ENCODE results near the gene GABRR1. TPM values are rescaled to one million over a fixed set of nuclear protein-coding genes. Genes with fewer than 3 reads are reported as not detected.
A peak's percentile ranks its signal among the peaks of the same experiment; 100 is the strongest.
"Not testable (repeated sequence)": the region's sequence is repeated elsewhere in the genome, so short reads cannot be mapped to it uniquely, and the experiment has no call there.

The GABRR1 gene
- not detected in 2 replicates for total RNA-seq

DNA sequence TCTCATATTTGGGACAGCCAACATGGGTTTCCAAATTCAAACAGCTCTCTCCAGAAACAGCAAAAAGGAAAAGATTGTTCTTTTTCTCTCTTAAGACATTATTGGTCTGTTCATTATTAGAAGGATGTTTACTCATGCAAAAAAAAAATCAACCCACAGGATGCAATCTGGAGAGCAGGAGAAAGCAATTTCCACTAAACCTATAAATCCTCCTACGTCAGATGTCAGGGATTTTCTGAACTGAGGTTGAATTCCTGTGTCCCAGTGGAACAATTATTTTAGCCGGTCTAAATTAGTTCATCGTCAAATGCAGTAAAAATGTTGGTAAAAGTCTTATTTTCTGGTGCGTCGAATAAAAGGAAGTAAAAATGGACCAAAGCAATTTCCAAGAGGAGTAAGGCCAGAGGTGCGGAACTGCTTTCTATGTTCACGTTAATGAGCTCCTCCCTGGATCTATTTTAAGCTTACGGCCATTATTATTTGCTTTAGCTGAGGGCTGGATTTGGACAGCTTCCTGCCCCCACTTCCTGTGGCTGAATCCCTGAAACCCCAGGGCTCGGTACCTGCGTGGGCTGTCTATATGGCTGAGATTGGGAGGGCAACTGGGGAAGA lies at the start of gene GABRR1:
GABRR1 (minus strand) TSS at position 60 of the 612 bp plus-strand sequence; CDS start at position 24, 36 bp downstream.
- DNase-seq = no peak

DNA sequence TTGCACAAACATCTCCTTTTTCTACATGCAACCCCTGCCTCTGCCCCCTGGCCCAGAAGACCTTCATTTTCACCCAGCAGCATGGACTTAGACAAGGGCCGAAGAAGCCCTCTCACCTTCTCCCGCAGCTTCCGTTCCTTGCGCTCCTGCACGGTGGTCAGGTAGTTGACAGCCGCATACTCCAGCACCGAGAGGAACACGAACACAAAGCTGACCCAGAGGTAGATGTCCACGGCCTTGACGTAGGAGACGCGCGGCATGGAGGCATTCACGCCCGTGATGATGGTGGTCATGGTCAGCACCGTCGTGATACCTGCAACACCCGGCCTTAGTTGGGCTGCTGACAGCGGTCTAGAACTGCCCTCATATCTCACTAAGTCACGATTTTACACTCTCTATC lies 47.1 kb upstream of the GABRR1 start:
- DNase-seq = no peak

DNA sequence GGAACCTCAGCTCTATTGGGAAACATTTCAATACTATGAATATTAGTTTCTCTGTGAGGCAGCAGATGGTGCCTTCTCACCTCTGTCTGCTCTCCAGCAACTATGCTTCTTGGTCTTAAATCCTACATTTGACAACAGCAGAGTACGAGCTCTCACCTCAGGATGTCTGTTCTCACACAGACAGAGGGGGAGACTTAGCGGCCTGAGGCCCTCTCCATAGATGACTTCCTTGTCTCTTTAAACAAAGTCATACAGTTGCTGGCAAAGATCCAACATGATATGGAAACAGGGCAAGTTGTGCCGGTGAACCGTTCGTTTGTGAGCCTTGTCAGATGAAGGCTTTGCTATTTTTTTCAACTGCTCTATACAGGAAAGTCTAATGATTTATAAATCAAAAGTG lies 43.7 kb upstream of the GABRR1 start:
- peak; percentile 52 for DNase-seq

DNA sequence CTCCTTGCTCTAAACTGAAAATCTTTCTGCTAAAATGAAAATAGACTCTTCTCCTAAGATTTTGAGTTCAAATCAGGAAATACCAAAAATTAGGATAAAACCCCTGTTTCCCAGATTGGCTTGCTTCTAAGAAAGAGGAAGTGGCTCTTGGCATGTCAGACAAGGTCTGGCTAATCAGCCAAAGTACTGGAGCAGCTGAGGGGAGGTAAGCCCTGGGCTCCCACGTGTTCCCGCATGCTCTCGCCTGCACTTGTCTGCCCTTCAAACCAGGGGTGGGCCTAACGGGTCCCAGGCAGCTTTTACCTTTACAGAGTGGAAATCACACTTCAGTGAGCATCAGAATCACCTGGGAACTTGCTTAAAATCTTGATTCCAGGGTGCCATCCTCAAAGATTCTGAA lies 43.2 kb upstream of the GABRR1 start:
- DNase-seq = no peak

DNA sequence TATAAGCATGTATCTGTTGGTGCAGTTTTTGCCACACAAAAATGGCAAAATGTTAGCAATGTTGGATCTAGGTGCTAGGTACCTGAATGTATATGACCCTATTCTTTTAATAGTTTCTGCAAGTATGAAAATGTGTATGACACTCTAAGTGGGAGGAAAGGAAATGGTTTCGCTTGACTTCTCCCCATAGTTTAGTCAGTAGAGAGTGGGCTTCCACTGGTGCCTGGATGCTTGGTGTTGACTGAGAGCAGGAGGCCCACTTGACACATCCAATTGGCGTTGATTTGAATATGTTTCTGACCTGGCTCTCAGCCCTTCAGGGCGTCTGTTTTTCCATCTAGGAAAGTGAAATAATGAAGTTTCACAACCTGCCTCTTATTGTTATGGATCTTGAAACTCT lies 41.8 kb upstream of the GABRR1 start:
- no peak for DNase-seq

DNA sequence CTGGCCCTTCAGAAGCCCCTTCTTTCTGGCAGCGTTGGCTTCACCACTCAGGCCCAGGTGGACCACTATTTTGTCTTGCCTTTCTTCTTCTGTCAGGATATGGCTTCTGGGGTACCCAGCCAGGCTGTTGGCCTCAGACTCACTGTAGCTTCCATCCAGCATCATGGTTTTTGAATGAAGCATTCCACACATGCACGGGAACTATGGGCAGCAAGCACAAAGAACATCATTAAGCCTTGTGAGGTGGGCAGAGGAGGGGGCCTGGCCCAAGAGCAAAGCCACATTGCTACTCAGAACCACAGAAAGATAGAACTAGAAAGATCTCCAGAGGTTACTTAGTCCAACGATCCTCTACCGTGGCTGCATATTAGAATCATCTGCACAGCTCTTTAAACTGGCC lies 40.6 kb upstream of the GABRR1 start:
- no peak for DNase-seq

DNA sequence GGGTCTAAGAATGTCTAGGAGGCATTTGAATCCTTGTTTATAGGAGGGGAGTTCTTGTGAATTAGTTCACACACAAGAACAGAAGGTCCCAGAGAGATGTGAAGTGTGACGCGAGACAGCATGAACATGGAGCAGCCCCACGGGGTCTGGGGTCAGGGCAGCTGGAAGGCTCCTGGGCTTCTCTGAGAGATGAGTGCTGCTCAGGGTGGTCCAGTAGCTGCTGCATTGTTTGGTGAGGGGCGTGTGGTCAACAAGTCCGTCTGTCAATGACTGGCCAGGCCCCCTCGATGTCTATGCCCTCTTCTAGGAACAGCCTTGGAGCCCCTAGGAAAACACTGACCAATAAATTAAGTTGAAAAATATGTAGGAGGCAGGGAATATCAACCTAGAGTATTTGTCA lies 40.2 kb upstream of the GABRR1 start:
- DNase-seq = no peak

- DNase-seq = no peak
Observed at GRCh38 chr6:89255417-89255816, 38.3 kb upstream of the GABRR1 start.

GRCh38 chr6:89254569-89254968 lies 37.4 kb upstream of the GABRR1 start:
- DNase-seq = peak; percentile 53

GRCh38 chr6:89252907-89253306 lies 35.7 kb upstream of the GABRR1 start:
- no peak for DNase-seq

DNA sequence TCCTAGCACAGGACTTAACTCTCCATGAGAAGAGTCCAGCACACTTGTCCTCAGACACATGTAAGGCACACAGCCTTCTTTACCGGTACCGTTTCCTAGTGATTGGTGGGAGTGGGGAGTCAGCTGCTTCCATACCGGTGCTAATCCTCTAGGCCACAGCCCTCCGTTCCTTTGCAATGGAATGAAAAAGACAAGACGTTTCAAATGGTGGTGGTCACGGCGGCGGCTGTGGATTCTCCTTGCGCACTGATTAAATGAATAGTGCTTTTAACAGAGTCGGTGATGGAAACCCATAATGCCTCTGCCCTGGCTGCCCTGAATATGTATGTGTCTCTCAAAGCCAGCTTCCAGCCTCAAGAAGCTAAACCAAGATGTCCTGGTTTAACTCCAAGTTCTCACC lies 34.8 kb upstream of the GABRR1 start:
- DNase-seq = no peak

DNA sequence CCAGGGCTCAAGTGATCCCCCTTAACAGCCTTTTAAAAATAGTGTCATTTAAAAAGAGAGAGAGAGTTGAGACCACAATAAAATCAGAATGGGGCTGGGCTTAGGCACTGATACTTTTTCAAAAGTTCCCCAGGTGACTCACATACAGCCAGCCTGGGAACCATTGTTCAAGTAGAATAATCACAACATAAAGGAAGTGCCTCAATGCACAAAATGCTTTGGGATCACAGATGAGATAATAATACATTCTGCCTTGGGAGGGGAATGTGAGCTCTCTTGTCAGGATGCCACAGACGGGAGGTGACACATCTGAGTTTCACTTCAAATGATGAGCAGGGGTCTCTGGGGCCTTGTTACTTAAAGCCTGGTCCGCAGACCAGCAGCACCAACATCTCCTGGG lies 34.0 kb upstream of the GABRR1 start:
- peak; percentile 87 for DNase-seq

DNA sequence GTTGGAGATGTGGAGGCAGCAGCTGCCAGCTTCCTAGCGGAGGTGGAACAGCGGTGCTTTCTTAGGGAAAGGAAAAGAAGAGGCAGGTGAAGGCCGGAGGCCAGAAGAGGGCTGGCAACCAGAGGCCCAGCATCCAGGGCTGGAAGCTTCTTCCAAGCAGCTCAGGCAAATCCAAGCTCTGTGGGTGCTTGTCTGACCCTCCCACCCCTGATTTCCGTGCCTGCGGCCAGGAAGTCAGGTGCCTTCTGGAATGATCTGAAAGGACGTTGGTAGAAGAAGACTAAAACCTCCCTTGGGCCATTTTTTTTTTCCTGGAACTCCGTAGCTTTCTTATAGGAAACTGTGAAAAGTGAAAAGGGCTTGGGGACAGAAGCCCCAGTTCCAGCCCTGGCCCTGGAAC lies 33.1 kb upstream of the GABRR1 start:
- DNase-seq = no peak

DNA sequence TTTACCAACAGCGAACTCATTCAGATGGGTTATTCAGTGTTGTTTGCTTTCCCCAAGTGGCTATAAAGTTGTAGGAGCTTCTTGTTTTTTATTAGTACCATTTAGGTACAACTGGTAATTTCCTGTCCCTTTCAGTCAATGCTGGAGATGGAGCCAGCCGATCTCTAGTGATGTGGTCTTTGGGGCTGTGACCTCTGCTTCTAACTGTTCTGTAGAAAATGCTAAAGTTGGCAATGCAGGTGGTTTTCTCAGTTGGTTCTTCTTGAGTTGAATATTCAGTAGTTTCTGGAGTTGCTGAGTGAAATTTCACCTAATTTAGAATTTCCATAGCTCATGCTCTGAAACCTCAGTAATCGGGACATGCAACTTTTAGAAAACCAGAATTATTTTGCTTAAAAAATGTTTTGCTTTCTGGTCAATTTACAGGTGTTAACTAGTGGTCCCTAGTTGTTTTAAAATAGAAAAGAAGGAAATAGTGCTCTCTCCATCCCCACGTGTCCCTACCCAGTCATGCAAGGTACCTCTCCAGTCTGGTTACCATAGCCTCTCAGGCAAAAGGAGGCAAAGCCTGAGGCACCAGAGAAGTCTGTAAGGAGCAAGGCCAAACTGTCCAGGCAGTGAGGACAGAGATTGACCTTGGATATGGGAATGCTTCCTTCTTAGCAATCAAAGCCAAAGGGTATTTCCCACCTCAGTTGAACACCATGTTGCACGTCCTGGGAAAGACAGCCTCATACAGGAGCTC lies 27.3 kb upstream of the GABRR1 start:
- no peak for DNase-seq

DNA sequence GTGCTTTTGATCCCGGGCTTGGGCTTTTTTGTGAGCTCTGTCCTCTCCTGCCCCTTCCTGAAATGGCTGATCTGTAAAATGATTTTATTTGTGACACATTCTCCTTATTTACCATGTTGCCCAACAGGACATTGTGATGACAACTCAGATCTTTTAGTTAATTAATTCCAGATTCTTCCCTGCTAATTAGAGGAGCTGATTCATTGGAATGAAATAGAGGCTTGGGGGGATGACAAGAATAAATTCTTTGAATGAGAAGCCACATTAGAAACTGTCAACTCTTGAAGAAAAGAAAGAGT lies 26.1 kb upstream of the GABRR1 start:
- no peak for DNase-seq

GRCh38 chr6:89242574-89243330 lies 25.6 kb upstream of the GABRR1 start:
- DNase-seq = peak; percentile 68

GRCh38 chr6:89239338-89239737 lies 22.2 kb upstream of the GABRR1 start:
- DNase-seq = peak; percentile 44

DNA sequence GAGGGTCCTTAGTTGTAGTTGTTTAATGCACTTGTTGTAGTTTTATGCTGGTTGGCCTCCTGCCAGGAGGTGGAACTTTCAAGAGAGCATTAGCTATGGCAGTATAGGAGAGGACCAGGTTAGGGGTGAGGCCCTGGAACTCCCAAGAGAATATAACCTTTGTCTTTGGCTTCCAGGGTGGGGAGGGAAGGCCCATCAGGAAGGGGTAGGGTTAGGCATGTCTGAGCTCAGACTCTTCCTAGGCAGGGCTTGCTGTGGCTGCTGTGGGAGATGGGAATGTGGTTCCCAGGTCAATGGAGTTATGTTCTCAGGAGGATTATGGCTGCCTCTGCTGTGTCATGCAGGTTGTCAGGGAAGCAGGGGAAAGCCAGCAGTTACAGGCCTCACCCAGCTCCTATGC lies 20.0 kb upstream of the GABRR1 start:
- DNase-seq = no peak

GRCh38 chr6:89233605-89234004 lies 16.4 kb upstream of the GABRR1 start:
- not testable (repeated sequence) for DNase-seq

DNA sequence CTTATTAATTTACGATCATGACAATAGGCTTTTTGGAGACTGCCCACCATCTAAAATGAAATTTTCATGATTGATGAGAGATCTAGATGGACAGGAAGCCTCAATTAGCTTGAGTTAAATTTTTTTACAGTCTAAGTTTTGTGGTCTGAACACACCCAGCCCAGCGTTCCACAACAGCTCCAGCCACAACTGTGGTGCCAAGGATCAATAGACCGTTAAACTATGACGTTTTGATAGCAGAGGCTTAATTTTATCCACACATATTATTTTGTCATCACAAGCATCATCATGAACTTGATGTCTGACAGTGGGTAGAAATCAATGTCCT lies 5.5 kb upstream of the GABRR1 start:
- DNase-seq = no peak

DNA sequence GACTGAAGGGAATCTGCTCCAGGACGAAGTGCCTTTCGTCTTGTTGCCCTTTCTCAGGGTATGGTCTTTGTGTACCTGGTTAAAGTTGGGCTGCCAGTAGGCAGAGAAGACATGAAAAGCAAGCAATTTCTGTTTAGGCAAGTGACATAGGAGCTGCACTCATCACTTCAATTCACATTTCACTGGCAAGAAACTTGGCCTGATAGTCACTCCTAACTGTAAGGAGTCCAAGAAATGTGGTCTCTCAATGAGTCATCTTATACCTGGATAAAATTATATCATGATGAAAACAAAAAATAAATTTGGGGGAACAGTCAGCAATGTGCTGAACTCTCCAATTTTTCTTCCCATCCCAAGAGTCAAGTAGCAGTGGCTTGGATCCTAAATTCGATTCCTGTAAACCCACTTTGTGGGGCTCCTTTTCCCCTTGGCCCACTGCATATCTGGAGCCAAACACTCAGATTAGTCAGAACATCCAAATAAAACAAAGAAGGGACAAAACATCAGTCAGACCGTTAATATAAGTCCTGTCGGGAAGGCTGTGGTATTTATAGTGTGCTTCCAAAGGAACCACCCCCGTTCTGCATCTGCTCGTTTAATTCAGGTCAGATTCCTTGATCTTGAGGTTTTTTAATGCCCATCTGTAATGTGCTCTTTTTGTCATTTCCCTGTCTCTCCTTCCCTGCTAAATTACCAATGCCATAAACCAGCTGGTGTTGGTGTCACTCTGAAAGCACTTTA lies 5.0 kb upstream of the GABRR1 start:
- no peak for DNase-seq

DNA sequence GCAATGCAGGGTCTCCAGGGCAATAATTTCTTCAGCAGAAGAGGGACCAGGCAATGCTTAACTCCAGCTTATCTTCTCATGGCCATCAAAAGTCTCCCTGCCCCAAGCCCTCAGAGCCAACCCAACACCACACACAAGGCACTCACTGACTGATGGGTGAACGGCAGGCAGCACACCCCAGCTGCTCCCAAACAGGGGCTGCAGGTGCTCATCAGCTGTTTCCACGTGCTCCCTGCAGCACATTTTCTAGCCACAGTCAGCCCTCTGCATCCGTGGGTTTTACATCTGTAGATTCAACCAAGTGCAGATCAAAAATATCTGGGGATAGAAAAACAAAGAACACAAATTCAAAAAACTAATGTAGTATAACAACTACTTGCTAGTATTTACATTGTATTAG lies 4.0 kb upstream of the GABRR1 start:
- DNase-seq = no peak

GRCh38 chr6:89216411-89216810 lies 747 bp downstream of the GABRR1 start:
- no peak for DNase-seq

DNA sequence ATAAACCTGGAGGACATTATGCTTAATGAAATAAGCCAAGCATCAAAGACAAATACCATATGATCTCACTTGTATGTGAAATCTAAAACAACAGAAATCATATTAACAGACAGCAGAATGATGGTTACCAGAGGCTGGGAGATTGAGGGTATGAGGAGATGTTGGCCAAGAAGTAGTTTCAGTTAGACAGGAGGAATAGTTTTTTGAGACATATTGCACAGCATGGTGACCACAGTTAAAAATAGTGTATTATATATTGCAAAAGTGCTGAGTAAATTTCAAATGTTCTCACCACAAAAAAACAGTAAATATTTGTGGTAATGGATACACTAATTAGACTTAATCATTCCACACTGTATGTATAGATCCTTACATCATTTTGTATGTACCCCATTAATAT lies 1.8 kb downstream of the GABRR1 start:
- no peak for DNase-seq

Measured in dermis blood vessel endothelial cell (primary cell).